CD8-positive, alpha-beta memory T cell (primary cell): ENCODE data around the gene RBMS3. TPM values are rescaled to one million over a fixed set of nuclear protein-coding genes. Genes with fewer than 3 reads are reported as not detected.

Source experiments
- CTCF ChIA-PET: fragments of 350-600 bp; sonication (Branson Sonifier 250); formaldehyde crosslinking; loops from one replicate; lab custom pipeline; 2021; ENCODE audit warnings: antibody characterized with exemption; lab: Charles Lee
- POLR2A ChIA-PET: fragments of 350-600 bp; sonication (Branson Sonifier 250); formaldehyde crosslinking; loops from one replicate; lab custom pipeline; 2021; ENCODE audit warnings: antibody characterized with exemption; lab: Charles Lee
- DNase-seq, 5 donors: peaks; one replicate each; pipeline versions ENCODE4 v3.0.0 to v3.0.0-alpha.2; 2020 to 2022; ENCODE audit warnings: mixed read lengths in 1 of 5
- H3K27ac ChIP-seq: one replicate; pipeline ENCODE4 v1.7.0; 2013; ENCODE audit warnings: low read depth, mild to moderate bottlenecking, low read length, moderate library complexity
- H3K27me3 ChIP-seq: 2 replicates; pipeline ENCODE4 v1.7.0; 2013; ENCODE audit warnings: low read length, mild to moderate bottlenecking; ENCODE audit not compliant: insufficient read depth, poor library complexity, severe bottlenecking
- H3K36me3 ChIP-seq: 2 replicates; pipeline ENCODE4 v1.7.0; 2013; ENCODE audit warnings: mild to moderate bottlenecking, low read length, moderate library complexity; ENCODE audit not compliant: insufficient read depth
- H3K4me1 ChIP-seq: 2 replicates; pipeline ENCODE4 v1.7.0; 2013; ENCODE audit warnings: mild to moderate bottlenecking, low read length, moderate library complexity; ENCODE audit not compliant: insufficient read depth
- H3K4me3 ChIP-seq: 2 replicates; pipeline ENCODE4 v1.7.0; 2013; ENCODE audit warnings: mild to moderate bottlenecking, low read length
- H3K9me3 ChIP-seq: 2 replicates; pipeline ENCODE4 v1.7.0; 2013; ENCODE audit warnings: mild to moderate bottlenecking, low read length
- H3K27ac Mint-ChIP-seq, 8 donors: one replicate each; pipeline ENCODE4 v1.8.0; 2020 to 2021; ENCODE audit warnings: mixed read lengths in 8 of 8, mild to moderate bottlenecking in 6 of 8, inconsistent platforms in 3 of 8, moderate library complexity in 3 of 8
- H3K27me3 Mint-ChIP-seq, 2 donors: one replicate each; pipeline ENCODE4 v1.8.0; 2020 to 2021; ENCODE audit warnings: mixed read lengths in 2 of 2, mild to moderate bottlenecking in 1 of 2, moderate library complexity in 1 of 2
- H3K36me3 Mint-ChIP-seq, 3 donors: one replicate each; pipeline ENCODE4 v1.8.0; 2020 to 2021; ENCODE audit warnings: mixed read lengths in 3 of 3, inconsistent platforms in 1 of 3, mild to moderate bottlenecking in 1 of 3
- H3K4me1 Mint-ChIP-seq, 3 donors: one replicate each; pipeline ENCODE4 v1.8.0; 2020 to 2021; ENCODE audit warnings: mixed read lengths in 3 of 3, inconsistent platforms in 1 of 3, mild to moderate bottlenecking in 1 of 3
- H3K4me3 Mint-ChIP-seq, 7 donors: one replicate each; pipeline ENCODE4 v1.8.0; 2020 to 2021; ENCODE audit warnings: mixed read lengths in 7 of 7, mild to moderate bottlenecking in 6 of 7, moderate library complexity in 4 of 7, inconsistent platforms in 2 of 7
- H3K9me3 Mint-ChIP-seq, 5 donors: one replicate each; pipeline ENCODE4 v1.8.0; 2020 to 2022; ENCODE audit warnings: mixed read lengths in 5 of 5, mild to moderate bottlenecking in 3 of 5, moderate library complexity in 2 of 5, inconsistent platforms in 1 of 5
- polyA plus RNA-seq: library from polyadenylated mRNA; unstranded; fragments of 300-500 nt; fragmentation: Illumina TruSeq; gene quantifications from one replicate; pipeline ENCODE4 v1.2.3, GENCODE V29; 2021
- total RNA-seq, 2 experiments: library from RNA; stranded (reverse); gene quantifications; one replicate each; pipeline ENCODE4 v1.2.3, GENCODE V29; 2021

Gene RBMS3
- total and polyA plus RNA-seq, 3 experiments from 2014 or later = 0.21 to 0.33 (median 0.22) TPM

GRCh38 chr3:29942297-29942696 lies 661.4 kb downstream of the RBMS3 start:
- ChIA-PET CTCF (no interaction called here), POLR2A (no interaction called here)
- no peaks in the 10 kb centered on the region for H3K36me3 Mint-ChIP-seq
- peaks cover 0 to 5% of the 10 kb centered on the region in 2 donors for H3K27me3 Mint-ChIP-seq
- no peak overlapping the region for H3K27ac ChIP-seq
- no peaks in the 10 kb centered on the region for H3K27me3 ChIP-seq
- no peaks in the 10 kb centered on the region for H3K4me1 ChIP-seq
- no peak for DNase-seq
- no peak overlapping the region for H3K4me3 ChIP-seq
- no peaks in the 10 kb centered on the region for H3K4me1 Mint-ChIP-seq
- no peak overlapping the region for H3K27ac Mint-ChIP-seq
- no peaks in the 10 kb centered on the region for H3K9me3 Mint-ChIP-seq
- no peak overlapping the region for H3K4me3 Mint-ChIP-seq
- no peaks in the 10 kb centered on the region for H3K9me3 ChIP-seq
- no peaks in the 10 kb centered on the region for H3K36me3 ChIP-seq

GRCh38 chr3:29949131-29949530 lies 668.3 kb downstream of the RBMS3 start:
- H3K9me3 Mint-ChIP-seq = no peaks in the 10 kb centered on the region
- ChIA-PET POLR2A (no interaction called here), CTCF (no interaction called here)
- H3K27ac Mint-ChIP-seq = no peak overlapping the region
- Histone ChIP-seq H3K27ac (no peak overlapping the region), H3K4me3 (no peak overlapping the region), H3K27me3 (no peaks in the 10 kb centered on the region), H3K9me3 (no peaks in the 10 kb centered on the region), H3K4me1 (no peaks in the 10 kb centered on the region), H3K36me3 (no peaks in the 10 kb centered on the region)
- no peak for DNase-seq
- no peaks in the 10 kb centered on the region for H3K4me1 Mint-ChIP-seq
- no peaks in the 10 kb centered on the region for H3K36me3 Mint-ChIP-seq
- no peaks in the 10 kb centered on the region for H3K27me3 Mint-ChIP-seq
- H3K4me3 Mint-ChIP-seq = no peak overlapping the region

GRCh38 chr3:29949940-29950616 lies 669.2 kb downstream of the RBMS3 start:
- POLR2A ChIA-PET = no interaction called here
- Mint-ChIP-seq H3K36me3 (no peaks in the 10 kb centered on the region), H3K4me3 (no peak overlapping the region), H3K27me3 (no peaks in the 10 kb centered on the region), H3K9me3 (no peaks in the 10 kb centered on the region), H3K4me1 (no peaks in the 10 kb centered on the region), H3K27ac (no peak overlapping the region)
- DNase-seq = no peak
- no peaks in the 10 kb centered on the region for H3K36me3 ChIP-seq
- H3K9me3 ChIP-seq = no peaks in the 10 kb centered on the region
- no peaks in the 10 kb centered on the region for H3K27me3 ChIP-seq
- CTCF ChIA-PET = no interaction called here
- H3K27ac ChIP-seq = no peak overlapping the region
- H3K4me3 ChIP-seq = no peak overlapping the region
- H3K4me1 ChIP-seq = no peaks in the 10 kb centered on the region

GRCh38 chr3:29952431-29952830 lies 671.6 kb downstream of the RBMS3 start:
- Histone ChIP-seq H3K36me3 (no peaks in the 10 kb centered on the region), H3K27ac (no peak overlapping the region), H3K9me3 (no peaks in the 10 kb centered on the region), H3K4me3 (no peak overlapping the region), H3K4me1 (no peaks in the 10 kb centered on the region), H3K27me3 (no peaks in the 10 kb centered on the region)
- no peaks in the 10 kb centered on the region for H3K9me3 Mint-ChIP-seq
- DNase-seq = no peak
- no peaks in the 10 kb centered on the region for H3K27me3 Mint-ChIP-seq
- no peaks in the 10 kb centered on the region for H3K36me3 Mint-ChIP-seq
- H3K4me3 Mint-ChIP-seq = no peak overlapping the region
- ChIA-PET CTCF (no interaction called here), POLR2A (no interaction called here)
- H3K4me1 Mint-ChIP-seq = no peaks in the 10 kb centered on the region
- no peak overlapping the region for H3K27ac Mint-ChIP-seq

- Mint-ChIP-seq H3K27me3 (peaks cover 0 to 4% of the 10 kb centered on the region in 2 donors), H3K27ac (no peak overlapping the region), H3K4me3 (no peak overlapping the region), H3K36me3 (no peaks in the 10 kb centered on the region), H3K4me1 (no peaks in the 10 kb centered on the region), H3K9me3 (peaks cover 0 to 6% (median 0%) of the 10 kb centered on the region in 5 donors)
- CTCF ChIA-PET = no interaction called here
- Histone ChIP-seq H3K27ac (no peak overlapping the region), H3K4me3 (no peak overlapping the region), H3K36me3 (no peaks in the 10 kb centered on the region), H3K9me3 (no peaks in the 10 kb centered on the region), H3K4me1 (no peaks in the 10 kb centered on the region), H3K27me3 (no peaks in the 10 kb centered on the region)
- POLR2A ChIA-PET = no interaction called here
- DNase-seq = no peak
Observed at GRCh38 chr3:29955413-29955812, 674.5 kb downstream of the RBMS3 start.

GRCh38 chr3:29958816-29959215 lies 677.9 kb downstream of the RBMS3 start:
- Mint-ChIP-seq H3K9me3 (peaks cover 0 to 6% (median 0%) of the 10 kb centered on the region in 5 donors), H3K4me1 (no peaks in the 10 kb centered on the region), H3K4me3 (no peak overlapping the region), H3K27ac (no peak overlapping the region), H3K36me3 (no peaks in the 10 kb centered on the region), H3K27me3 (peaks cover 0 to 4% of the 10 kb centered on the region in 2 donors)
- Histone ChIP-seq H3K36me3 (no peaks in the 10 kb centered on the region), H3K4me1 (no peaks in the 10 kb centered on the region), H3K27me3 (no peaks in the 10 kb centered on the region), H3K4me3 (no peak overlapping the region), H3K9me3 (no peaks in the 10 kb centered on the region), H3K27ac (no peak overlapping the region)
- no peak for DNase-seq
- ChIA-PET CTCF (no interaction called here), POLR2A (no interaction called here)

GRCh38 chr3:29971895-29972294 lies 691.0 kb downstream of the RBMS3 start:
- H3K9me3 ChIP-seq = no peaks in the 10 kb centered on the region
- Mint-ChIP-seq H3K36me3 (no peaks in the 10 kb centered on the region), H3K9me3 (peaks cover 0 to 2% (median 0%) of the 10 kb centered on the region in 5 donors), H3K4me1 (no peaks in the 10 kb centered on the region), H3K27ac (no peak overlapping the region), H3K4me3 (no peak overlapping the region), H3K27me3 (peaks cover 2 to 20% of the 10 kb centered on the region in 2 donors)
- POLR2A ChIA-PET = no interaction called here
- H3K4me1 ChIP-seq = no peaks in the 10 kb centered on the region
- no peak overlapping the region for H3K27ac ChIP-seq
- no peak overlapping the region for H3K4me3 ChIP-seq
- H3K36me3 ChIP-seq = no peaks in the 10 kb centered on the region
- no peak for DNase-seq
- H3K27me3 ChIP-seq = no peaks in the 10 kb centered on the region
- CTCF ChIA-PET = no interaction called here

GRCh38 chr3:29972320-29972993 lies 691.6 kb downstream of the RBMS3 start:
- Histone ChIP-seq H3K36me3 (no peaks in the 10 kb centered on the region), H3K27ac (no peak overlapping the region), H3K4me3 (no peak overlapping the region), H3K27me3 (no peaks in the 10 kb centered on the region), H3K4me1 (no peaks in the 10 kb centered on the region), H3K9me3 (no peaks in the 10 kb centered on the region)
- Mint-ChIP-seq H3K4me1 (no peaks in the 10 kb centered on the region), H3K36me3 (no peaks in the 10 kb centered on the region), H3K27ac (no peak overlapping the region), H3K9me3 (peaks cover 0 to 2% (median 0%) of the 10 kb centered on the region in 5 donors), H3K27me3 (peaks cover 2 to 21% of the 10 kb centered on the region in 2 donors), H3K4me3 (no peak overlapping the region)
- no peak for DNase-seq
- POLR2A ChIA-PET = no interaction called here
- CTCF ChIA-PET = no interaction called here
